Measurements from ENCODE around the gene KRT73. TPM values are rescaled to one million over a fixed set of nuclear protein-coding genes. Genes with fewer than 3 reads are reported as not detected.

Gene KRT73
- total and polyA plus RNA-seq, 2 of the 8 experiments (the other 6 are each of a cell fraction or from before 2014, with no cell fraction given): not detected

DNA sequence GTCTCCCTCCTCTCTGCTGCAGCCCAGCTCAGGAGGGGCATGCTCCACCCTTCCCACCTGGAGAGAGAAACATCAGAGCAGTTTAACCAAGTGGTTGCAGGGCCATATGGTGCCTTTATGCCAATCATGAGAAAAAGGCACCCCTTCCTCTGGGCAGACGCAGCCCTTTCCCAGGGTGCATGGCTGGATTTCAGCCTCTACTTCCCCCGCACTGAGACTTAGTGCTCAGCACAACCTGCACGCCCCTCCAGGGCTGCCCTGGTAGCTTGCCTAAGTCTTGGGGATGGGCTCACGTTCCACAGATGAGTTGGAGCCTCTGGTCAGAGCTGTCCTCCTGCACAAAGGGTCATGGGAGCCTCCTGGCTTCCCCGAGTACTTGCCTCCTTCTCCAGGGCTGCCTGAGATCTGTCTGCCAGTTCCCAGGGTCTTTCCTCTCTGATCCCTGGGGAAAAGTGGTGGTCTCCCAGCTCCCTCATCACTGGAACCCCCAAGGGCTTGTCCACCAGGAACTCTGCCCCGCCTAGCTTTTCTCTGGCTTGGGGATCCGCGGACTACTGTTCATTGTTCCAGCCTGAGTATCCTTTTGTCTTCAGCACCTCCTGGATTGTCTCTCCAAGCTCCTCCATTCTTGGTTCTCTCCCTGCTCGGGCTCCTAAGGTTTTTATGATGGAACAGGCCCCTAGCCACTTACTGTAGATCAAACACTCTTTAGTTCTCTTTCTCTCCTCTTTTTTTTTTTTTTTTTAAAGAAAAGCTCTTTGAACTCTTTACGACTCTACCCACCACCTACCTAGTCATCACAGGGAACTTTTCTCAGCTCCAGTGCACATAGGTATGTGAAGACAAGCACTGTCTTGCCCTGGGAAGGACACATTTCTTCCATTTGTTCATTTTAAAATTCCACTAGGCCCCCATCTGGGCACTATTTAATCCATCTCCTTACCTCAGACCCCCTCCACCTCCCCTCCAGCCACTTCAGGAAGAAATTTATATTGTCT, 38.6 kb downstream of the KRT73 start (continued):
- TF ChIP-seq, protein P1, sequence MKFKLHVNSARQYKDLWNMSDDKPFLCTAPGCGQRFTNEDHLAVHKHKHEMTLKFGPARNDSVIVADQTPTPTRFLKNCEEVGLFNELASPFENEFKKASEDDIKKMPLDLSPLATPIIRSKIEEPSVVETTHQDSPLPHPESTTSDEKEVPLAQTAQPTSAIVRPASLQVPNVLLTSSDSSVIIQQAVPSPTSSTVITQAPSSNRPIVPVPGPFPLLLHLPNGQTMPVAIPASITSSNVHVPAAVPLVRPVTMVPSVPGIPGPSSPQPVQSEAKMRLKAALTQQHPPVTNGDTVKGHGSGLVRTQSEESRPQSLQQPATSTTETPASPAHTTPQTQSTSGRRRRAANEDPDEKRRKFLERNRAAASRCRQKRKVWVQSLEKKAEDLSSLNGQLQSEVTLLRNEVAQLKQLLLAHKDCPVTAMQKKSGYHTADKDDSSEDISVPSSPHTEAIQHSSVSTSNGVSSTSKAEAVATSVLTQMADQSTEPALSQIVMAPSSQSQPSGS (IDR thresholded peaks at IDR 0.05; ENCODE audit: low read length): no peak
- TF ChIP-seq, protein P2, sequence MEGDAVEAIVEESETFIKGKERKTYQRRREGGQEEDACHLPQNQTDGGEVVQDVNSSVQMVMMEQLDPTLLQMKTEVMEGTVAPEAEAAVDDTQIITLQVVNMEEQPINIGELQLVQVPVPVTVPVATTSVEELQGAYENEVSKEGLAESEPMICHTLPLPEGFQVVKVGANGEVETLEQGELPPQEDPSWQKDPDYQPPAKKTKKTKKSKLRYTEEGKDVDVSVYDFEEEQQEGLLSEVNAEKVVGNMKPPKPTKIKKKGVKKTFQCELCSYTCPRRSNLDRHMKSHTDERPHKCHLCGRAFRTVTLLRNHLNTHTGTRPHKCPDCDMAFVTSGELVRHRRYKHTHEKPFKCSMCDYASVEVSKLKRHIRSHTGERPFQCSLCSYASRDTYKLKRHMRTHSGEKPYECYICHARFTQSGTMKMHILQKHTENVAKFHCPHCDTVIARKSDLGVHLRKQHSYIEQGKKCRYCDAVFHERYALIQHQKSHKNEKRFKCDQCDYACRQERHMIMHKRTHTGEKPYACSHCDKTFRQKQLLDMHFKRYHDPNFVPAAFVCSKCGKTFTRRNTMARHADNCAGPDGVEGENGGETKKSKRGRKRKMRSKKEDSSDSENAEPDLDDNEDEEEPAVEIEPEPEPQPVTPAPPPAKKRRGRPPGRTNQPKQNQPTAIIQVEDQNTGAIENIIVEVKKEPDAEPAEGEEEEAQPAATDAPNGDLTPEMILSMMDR (IDR thresholded peaks at IDR 0.05; ENCODE audit: control extremely low read depth in 1 of 3, insufficient read depth in 1 of 3, low read depth in 1 of 3, low read length in 3 of 3): no peak
- no peak for TF ChIP-seq CBX8 (IDR thresholded peaks at IDR 0.05; ENCODE audit: borderline replicate concordance, low read depth, low read length)
- TF ChIP-seq EP300 (IDR thresholded peaks at IDR 0.05; ENCODE audit: borderline replicate concordance in 1 of 2, low read depth in 2 of 2, low read length in 2 of 2): no peak
- no peak for TF ChIP-seq GTF2F1 (IDR thresholded peaks at IDR 0.05; ENCODE audit: borderline replicate concordance, low read depth, low read length)
- TF ChIP-seq NANOG (IDR thresholded peaks at IDR 0.05; ENCODE audit: insufficient read depth, low read depth, low read length, poor library complexity, severe bottlenecking): no peak

Data from H1 (cell line).